KOPT-K1 (cell line): ENCODE measurements around the gene UBR7.
"Not testable (repeated sequence)": the region's sequence is repeated elsewhere in the genome, so short reads cannot be mapped to it uniquely, and the experiment has no call there.

Source experiments
- H3K27ac ChIP-seq: fragments of 200-600 bp; sonication (generic); 2 replicates; pipeline ENCODE4 v1.5.1; 2016; ENCODE audit warnings: antibody characterized with exemption, mild to moderate bottlenecking, low read depth, low read length; ENCODE audit not compliant: poor library complexity, severe bottlenecking
- H3K36me3 ChIP-seq: fragments of 200-600 bp; sonication (generic); 2 replicates; pipeline ENCODE4 v1.5.1; 2017; ENCODE audit warnings: antibody characterized with exemption, mild to moderate bottlenecking, low read length, moderate library complexity; ENCODE audit not compliant: insufficient read depth
- H3K9me3 ChIP-seq: fragments of 200-600 bp; sonication (generic); 2 replicates; pipeline ENCODE4 v1.5.1; 2017; ENCODE audit warnings: antibody characterized with exemption, low read length, mild to moderate bottlenecking; ENCODE audit not compliant: insufficient read depth, poor library complexity, severe bottlenecking

Gene UBR7

GRCh38 chr14:93206793-93207467 is at the start of gene UBR7, which contains the start of gene GON7:
Gene UBR7, plus strand, starts transcription at chr14:93207256. Its CDS starts 36 bp downstream, at chr14:93207292.
Gene GON7, minus strand, starts transcription at chr14:93207065. Its CDS starts 28 bp downstream, at chr14:93207037.
- peak within 1 kb of the TSS; percentile 86 for H3K27ac ChIP-seq
- H3K9me3 ChIP-seq, result no peaks in the 10 kb centered on the region
- H3K36me3 ChIP-seq, result peaks cover 50% of the 10 kb centered on the region

GRCh38 chr14:93158349-93158748 is 48.7 kb upstream of the UBR7 start:
- H3K36me3 ChIP-seq, H3K27ac ChIP-seq, H3K9me3 ChIP-seq: not testable (repeated sequence)

DNA sequence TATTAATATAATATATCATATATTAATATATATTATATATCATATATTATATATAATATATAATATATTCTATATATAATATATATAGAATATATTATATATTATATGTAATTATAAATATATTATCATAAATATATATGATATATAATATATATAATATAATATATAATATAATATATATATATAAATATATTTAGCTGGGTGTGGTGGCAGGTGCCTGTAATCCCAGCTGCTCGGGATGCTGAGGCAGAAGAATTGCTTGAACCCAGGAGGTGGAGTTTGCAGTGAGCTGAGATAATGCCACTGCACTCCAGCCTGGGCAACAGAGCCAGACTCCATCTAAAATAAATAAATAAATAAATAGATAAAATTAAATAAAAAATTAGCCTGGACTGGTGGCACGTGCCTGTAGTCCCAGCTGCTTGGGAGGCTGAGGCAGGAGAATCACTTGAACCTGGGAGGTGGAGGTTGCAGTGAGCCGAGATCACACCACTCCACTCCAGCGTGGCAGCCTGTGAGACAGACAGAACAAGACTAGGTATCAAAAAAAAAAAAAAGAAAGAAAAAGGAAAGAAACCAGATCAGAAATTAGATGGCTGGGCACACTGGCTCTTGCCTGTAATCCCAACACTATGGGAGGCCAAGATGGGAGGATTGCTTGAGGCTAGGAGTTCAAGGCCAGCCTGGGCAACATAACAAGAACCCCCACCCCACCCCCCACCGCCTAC is 47.3 kb upstream of the UBR7 start:
- not testable (repeated sequence) for H3K9me3 ChIP-seq, H3K36me3 ChIP-seq, H3K27ac ChIP-seq

- Histone ChIP-seq H3K36me3 (no peaks in the 10 kb centered on the region), H3K9me3 (no peaks in the 10 kb centered on the region), H3K27ac (no peak overlapping the region)
Observed at GRCh38 chr14:93160353-93160801, 46.7 kb upstream of the UBR7 start.

DNA sequence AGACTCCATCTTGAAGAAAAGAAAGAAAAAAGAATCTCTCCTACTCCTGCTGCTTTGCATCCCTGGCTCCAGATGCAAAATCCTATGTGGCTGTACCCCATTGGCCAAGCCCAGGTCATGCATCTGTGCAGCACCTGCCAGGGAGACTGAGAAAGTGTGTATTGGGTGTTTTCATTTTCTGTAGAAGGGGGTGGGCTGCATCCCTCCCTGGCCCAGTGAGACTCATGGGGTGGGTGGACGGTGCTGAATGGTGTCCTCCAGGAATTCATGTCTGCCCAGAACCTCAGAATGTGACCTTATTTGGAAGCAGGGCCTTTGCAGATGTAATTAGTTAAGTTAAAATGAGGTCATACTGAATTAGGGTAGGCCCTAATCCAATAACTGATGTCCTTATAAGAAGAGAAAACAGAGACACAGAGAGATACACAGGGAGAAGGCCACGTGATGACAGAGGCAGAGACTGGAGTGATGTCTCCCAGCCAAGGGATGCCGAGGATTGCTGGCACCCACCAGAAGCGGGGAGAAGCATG is 45.6 kb upstream of the UBR7 start:
- Histone ChIP-seq H3K36me3 (no peaks in the 10 kb centered on the region), H3K9me3 (no peaks in the 10 kb centered on the region), H3K27ac (no peak overlapping the region)

DNA sequence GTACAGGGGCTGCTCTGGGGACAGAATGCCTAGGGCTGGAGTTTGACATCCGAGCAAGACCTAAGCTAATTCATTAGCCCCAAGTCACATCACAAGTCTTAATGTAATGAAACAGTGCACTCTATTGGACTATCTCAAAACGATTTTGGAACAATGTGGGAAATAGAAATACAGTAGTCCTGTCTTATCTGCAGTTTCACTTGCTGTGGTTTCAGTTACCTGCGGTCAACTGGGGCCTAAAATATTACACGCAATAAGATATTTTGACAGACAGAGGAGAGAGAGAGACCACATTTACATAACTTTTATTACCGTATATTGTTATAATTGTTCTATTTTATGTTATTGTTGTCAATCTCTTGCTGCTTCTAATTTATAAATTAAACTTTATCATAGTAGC is 43.5 kb upstream of the UBR7 start:
- Histone ChIP-seq H3K27ac (no peak overlapping the region), H3K9me3 (no peaks in the 10 kb centered on the region), H3K36me3 (no peaks in the 10 kb centered on the region)

DNA sequence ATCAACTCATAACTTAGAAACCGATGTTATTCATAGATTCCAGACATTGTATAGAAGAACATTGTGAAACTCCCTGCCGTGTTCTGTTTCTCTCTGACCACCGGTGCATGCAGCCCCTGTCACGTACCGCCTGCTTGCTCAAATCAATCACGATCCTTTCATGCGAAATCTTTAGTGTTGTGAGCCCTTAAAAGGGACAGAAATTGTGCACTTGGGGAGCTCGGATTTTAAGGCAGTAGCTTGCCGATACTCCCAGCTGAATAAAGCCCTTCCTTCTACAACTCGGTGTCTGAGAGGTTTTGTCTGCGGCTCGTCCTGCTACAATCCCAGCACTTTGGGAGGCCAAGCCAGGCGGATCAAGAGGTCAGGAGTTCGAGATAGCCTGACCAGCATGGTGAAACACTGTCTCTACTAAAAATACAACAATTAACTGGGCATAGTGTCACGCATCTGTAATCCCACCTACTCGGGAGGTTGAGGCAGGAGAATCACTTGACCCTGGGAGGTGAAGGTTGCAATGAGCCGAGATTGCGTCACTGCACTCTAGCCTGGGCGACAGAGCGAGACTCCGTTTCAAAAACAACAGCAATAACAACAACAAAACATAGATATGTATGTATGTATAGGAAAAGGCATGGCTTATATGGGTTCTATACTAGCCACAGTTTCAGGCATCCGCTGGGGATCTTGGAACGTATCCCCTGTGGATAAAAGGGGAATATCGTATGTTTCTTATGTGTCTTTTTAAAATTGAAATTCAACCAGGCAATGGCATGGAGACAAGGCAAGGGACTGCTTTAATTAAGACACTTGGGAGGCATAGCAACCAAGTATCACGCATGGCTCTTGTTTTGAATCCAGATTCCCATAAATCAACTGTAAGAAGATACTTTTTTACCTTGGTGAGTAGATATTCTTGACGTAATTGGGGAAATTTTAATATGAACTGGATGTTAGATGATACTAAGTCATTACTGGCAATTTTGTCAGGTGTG is 41.5 kb upstream of the UBR7 start:
- H3K27ac ChIP-seq, H3K9me3 ChIP-seq, H3K36me3 ChIP-seq: not testable (repeated sequence)

DNA sequence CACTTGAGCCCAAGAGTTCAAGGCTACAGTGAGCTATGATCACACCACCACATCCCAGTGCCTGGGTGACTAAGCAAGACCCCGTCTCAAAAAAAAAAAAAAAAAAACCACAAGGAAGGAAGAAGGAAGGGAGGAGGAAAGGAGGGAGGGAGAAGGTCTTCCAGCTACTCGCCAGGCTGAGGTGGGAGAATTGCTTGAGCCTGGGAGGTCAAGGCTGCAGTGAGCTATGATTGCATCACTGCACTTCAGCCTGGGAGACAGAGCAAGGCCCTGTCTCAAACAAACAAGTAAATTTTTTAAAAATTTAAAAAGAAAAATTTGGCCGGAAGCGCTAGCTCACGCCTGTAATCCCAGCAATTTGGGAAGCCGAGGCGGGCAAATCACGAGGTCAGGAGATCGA is 38.4 kb upstream of the UBR7 start:
- not testable (repeated sequence) for H3K36me3 ChIP-seq, H3K27ac ChIP-seq

GRCh38 chr14:93169619-93170018 is 37.4 kb upstream of the UBR7 start:
- H3K9me3 ChIP-seq, H3K36me3 ChIP-seq, H3K27ac ChIP-seq: not testable (repeated sequence)

More for the DNA sequence above, 38.4 kb upstream of the UBR7 start:
- not testable (repeated sequence) for H3K9me3 ChIP-seq

- not testable (repeated sequence) for H3K9me3 ChIP-seq, H3K36me3 ChIP-seq, H3K27ac ChIP-seq
Observed at GRCh38 chr14:93170141-93170540, 36.9 kb upstream of the UBR7 start.

DNA sequence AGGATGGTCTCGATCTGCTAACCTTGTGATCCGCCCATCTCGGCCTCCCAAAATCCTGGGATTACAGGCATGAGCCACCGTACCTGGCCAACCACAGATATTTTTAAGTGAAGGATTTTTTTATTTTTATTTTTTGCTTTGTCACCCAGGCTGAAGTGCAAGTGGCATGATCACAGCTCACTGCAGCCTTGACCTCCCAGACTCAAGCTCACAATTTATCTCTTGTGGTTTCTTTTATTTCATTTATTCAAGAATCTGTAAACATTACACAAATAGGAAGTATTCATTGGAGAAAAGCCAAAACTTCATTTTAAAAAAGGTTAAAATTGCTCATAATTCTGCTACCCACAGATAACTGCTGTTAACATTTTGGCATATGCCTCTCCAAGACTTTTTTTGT is 35.7 kb upstream of the UBR7 start:
- Histone ChIP-seq H3K27ac (no peak overlapping the region), H3K9me3 (no peaks in the 10 kb centered on the region), H3K36me3 (no peaks in the 10 kb centered on the region)

DNA sequence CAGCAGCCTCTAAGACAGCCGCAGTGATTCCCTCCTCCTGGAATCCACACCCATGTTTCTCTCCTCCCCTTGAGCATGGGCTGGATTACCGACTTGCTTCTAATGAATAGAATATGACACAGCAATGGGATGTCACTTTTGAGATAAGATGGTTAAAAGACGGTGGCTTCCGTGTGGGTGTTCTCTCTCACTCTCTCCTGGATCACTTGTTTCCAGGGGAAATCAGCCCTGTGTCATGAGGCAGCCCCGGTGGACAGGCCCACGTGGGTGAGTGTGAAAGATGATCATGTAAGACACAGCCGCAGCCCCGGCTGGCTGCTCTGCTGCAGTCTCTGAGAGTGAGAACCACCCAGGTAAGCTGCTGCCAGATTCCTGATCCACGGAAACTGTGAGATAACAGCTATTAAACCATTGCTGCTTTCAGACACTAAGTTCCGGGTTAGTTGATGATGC is 33.1 kb upstream of the UBR7 start:
- no peaks in the 10 kb centered on the region for H3K36me3 ChIP-seq
- H3K27ac ChIP-seq, result no peak overlapping the region
- no peaks in the 10 kb centered on the region for H3K9me3 ChIP-seq

GRCh38 chr14:93174731-93175130 is 32.3 kb upstream of the UBR7 start:
- not testable (repeated sequence) for H3K27ac ChIP-seq, H3K36me3 ChIP-seq, H3K9me3 ChIP-seq

DNA sequence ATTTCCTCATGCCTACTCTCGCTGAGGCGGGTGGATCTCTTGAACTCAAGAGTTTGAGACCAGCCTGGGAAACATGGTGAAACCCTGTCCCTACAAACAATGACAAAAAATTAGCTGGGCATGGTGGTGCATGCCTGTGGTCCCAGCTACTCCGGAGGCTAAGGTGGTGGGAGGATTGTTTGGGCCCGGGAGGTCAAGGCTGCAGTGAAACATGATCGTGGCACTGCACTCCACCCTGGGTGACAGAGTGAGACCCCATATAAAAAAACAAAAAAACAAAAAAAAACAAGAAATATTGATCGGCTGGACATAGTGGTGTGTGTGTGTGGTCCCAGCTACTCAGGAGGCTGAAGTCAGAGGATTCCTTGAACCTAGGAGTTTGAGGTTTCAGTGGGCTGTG is 31.6 kb upstream of the UBR7 start:
- no peaks in the 10 kb centered on the region for H3K36me3 ChIP-seq
- H3K9me3 ChIP-seq, result no peaks in the 10 kb centered on the region

More for the DNA sequence above, 31.6 kb upstream of the UBR7 start:
- no peak overlapping the region for H3K27ac ChIP-seq
